Ovary (tissue), 9 donors: ENCODE data around the gene SUB1. TPM values are rescaled to one million over a fixed set of nuclear protein-coding genes. Genes with fewer than 3 reads are reported as not detected.

ENCODE experiments used
- DNase-seq, 5 donors: peaks; one replicate each; pipeline ENCODE4 v3.0.0-alpha.2; 2019 to 2020
- H3K27ac ChIP-seq, 2 donors: fragments of 200-600 bp; one replicate each; pipeline versions ENCODE4 v1.5.1 to v1.8.0; 2019 to 2022
- H3K27me3 ChIP-seq: fragments of 200-600 bp; one replicate; pipeline ENCODE4 v1.8.0; 2022
- H3K36me3 ChIP-seq: fragments of 200-600 bp; sonication (generic); one replicate; pipeline ENCODE4 v1.5.1; 2019
- H3K4me1 ChIP-seq: one replicate; pipeline ENCODE4 v1.8.1; 2013; ENCODE audit warnings: mild to moderate bottlenecking, moderate library complexity; ENCODE audit not compliant: insufficient read depth
- H3K4me3 ChIP-seq: fragments of 200-600 bp; sonication (generic); one replicate; pipeline ENCODE4 v1.5.1; 2017
- H3K9me3 ChIP-seq, 2 donors: fragments of 200-600 bp in 1 of 2; sonication (generic) in 1 of 2; one replicate each; pipeline versions ENCODE4 v1.5.1 to v1.8.1; 2013 to 2019; ENCODE audit warnings: mild to moderate bottlenecking in 1 of 2, moderate library complexity in 1 of 2
- EP300 ChIP-seq: sonication (generic); formaldehyde crosslinking; IDR thresholded peaks from one replicate; pipeline ENCODE4 v1.6.1; 2017; ENCODE audit warnings: antibody characterized with exemption
- POLR2A ChIP-seq: fragments of 450-650 bp; IDR thresholded peaks from one replicate; pipeline ENCODE4 v1.6.1; 2017; ENCODE audit warnings: antibody characterized with exemption, mild to moderate bottlenecking, moderate library complexity
- WGBS, 3 donors: extraction: QIAGEN DNeasy Blood & Tissue Kit in 1 of 3; methylation state at CpG; one replicate each; pipeline versions ENCODE4 v1.1.5 to v1.1.7; 2013 to 2017; 5-methylcytosine and 5-hydroxymethylcytosine counted together
- intact Hi-C, 4 donors: fragments of 100-400 bp; cut with DNase I; formaldehyde crosslinking; loops; one replicate each; pipeline versions ENCODE4 v1.11.0 to v1.15.1; 2022 to 2023
- polyA plus RNA-seq, 2 donors: library from polyadenylated mRNA; stranded (reverse); fragments of 200-250 nt in 1 of 2; fragments of 350-450 nt in 1 of 2; fragmentation: Illumina TruSeq in 1 of 2; extraction: RNeasy Lipid Tissue Mini Kit (QIAGEN cat#74804) in 1 of 2; gene quantifications; one replicate each; pipeline ENCODE4 v1.2.3, GENCODE V29; 2013 to 2014
- total RNA-seq, 7 donors: library from RNA; depleted of rRNA in 2 of 7; stranded (reverse); fragments of >200 nt in 2 of 7; fragmentation: NEBNext Ultra II Directional in 3 of 7; extraction: Animal tissue kit (Norgen Biotek cat#: 25700) in 3 of 7; gene quantifications; one replicate each; pipeline versions ENCODE4 v1.1.0 to v1.2.4, GENCODE V29; 2016 to 2023
- TF ChIP-seq, protein P1 (sequence below), 3 donors: fragments of 450-650 bp in 2 of 3; fragments of 200-600 bp in 1 of 3; IDR thresholded peaks; one replicate each; pipeline versions ENCODE4 v1.5.1 to v1.8.0; 2016 to 2022; ENCODE audit warnings: antibody characterized with exemption in 3 of 3, mild to moderate bottlenecking in 1 of 3
- donor health status: DM: no; HTN: no; CAD: no; lungs with moderate emphysema.
- donor health status: DM: no; HTN: no; CAD: no.
- donor health status: Bipolar disorder and iron deficiency.
- donor health status: DM: yes; HTN: yes; CAD: no.
- donor health status: DM: no; HTN: no; CAD: no.
- donor health status: DM: yes; HTN: yes; CAD: no.

SUB1 gene
- total and polyA plus RNA-seq, 9 donors, result 91.9 to 185 (median 124) TPM

GRCh38 chr5:32598260-32598937 is 13.0 kb downstream of the SUB1 start:
- no peaks in the 10 kb centered on the region for H3K9me3 ChIP-seq
- no peak for TF ChIP-seq EP300
- no peak for TF ChIP-seq POLR2A
- TF ChIP-seq, protein P1, sequence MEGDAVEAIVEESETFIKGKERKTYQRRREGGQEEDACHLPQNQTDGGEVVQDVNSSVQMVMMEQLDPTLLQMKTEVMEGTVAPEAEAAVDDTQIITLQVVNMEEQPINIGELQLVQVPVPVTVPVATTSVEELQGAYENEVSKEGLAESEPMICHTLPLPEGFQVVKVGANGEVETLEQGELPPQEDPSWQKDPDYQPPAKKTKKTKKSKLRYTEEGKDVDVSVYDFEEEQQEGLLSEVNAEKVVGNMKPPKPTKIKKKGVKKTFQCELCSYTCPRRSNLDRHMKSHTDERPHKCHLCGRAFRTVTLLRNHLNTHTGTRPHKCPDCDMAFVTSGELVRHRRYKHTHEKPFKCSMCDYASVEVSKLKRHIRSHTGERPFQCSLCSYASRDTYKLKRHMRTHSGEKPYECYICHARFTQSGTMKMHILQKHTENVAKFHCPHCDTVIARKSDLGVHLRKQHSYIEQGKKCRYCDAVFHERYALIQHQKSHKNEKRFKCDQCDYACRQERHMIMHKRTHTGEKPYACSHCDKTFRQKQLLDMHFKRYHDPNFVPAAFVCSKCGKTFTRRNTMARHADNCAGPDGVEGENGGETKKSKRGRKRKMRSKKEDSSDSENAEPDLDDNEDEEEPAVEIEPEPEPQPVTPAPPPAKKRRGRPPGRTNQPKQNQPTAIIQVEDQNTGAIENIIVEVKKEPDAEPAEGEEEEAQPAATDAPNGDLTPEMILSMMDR (IDR thresholded peaks at IDR 0.05), result no peak
- no peaks in the 10 kb centered on the region for H3K36me3 ChIP-seq
- no peaks in the 10 kb centered on the region for H3K27me3 ChIP-seq
- WGBS, 3 donors, result 78 to 86% (median 78%) methylated on average over 3 of the region's 3 CpGs
- H3K27ac ChIP-seq, result no peak overlapping the region
- no peak overlapping the region for H3K4me3 ChIP-seq
- no peak for DNase-seq
- intact Hi-C loops, result no loop called here
- H3K4me1 ChIP-seq, result peaks cover 1% of the 10 kb centered on the region

- H3K9me3 ChIP-seq, result no peaks in the 10 kb centered on the region
- no peak for DNase-seq
- H3K27ac ChIP-seq, result no peak overlapping the region
- no peaks in the 10 kb centered on the region for H3K36me3 ChIP-seq
- intact Hi-C loops, result no loop called here
- peaks cover 1% of the 10 kb centered on the region for H3K4me1 ChIP-seq
- H3K27me3 ChIP-seq, result no peaks in the 10 kb centered on the region
- no peak overlapping the region for H3K4me3 ChIP-seq
- WGBS, 3 donors, result 58 to 71% (median 62%) methylated on average over 3 of the region's 3 CpGs
- TF ChIP-seq POLR2A (no peak), EP300 (no peak)
- TF ChIP-seq, protein P1 (IDR thresholded peaks at IDR 0.05), result no peak
Observed at GRCh38 chr5:32598997-32599549, 13.7 kb downstream of the SUB1 start.

DNA sequence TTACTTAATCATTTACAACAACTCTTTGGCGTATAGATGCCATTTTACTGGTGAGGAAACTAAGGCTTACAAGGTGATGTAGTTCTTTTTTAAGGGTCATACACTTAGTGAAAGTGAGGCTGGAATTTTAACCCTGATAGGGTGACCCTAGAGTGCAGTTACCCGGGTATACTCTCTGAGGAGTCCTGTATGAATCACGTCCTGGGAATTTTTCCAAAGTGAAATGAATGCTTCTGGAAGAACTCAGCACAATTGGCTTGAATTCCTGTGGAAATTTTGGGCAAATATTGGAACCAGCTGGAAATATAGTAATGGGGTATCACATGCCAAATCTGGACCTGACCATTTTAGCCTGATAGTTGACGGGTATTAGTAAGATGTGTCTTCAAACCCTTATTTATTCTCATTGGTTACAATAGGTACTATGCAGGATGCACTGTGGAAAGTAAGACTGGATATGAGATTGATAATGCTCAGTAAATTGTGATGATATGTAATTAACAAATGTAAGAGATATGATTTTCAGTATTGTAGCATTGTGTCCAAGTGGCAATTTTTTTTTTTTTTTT is 14.8 kb downstream of the SUB1 start:
- Histone ChIP-seq H3K36me3 (no peaks in the 10 kb centered on the region), H3K27me3 (no peaks in the 10 kb centered on the region), H3K27ac (no peak overlapping the region), H3K9me3 (no peaks in the 10 kb centered on the region), H3K4me3 (no peak overlapping the region), H3K4me1 (peaks cover 1% of the 10 kb centered on the region)
- DNase-seq, result no peak
- intact Hi-C loops, result no loop called here
- WGBS, 3 donors, result 22 to 31% (median 24%) methylated on average over 4 of the region's 4 CpGs
- TF ChIP-seq, protein P1 (IDR thresholded peaks at IDR 0.05), result no peak
- no peak for TF ChIP-seq EP300
- no peak for TF ChIP-seq POLR2A

GRCh38 chr5:32601623-32602295 is 16.4 kb downstream of the SUB1 start:
- WGBS, 3 donors, result 79 to 92% (median 84%) methylated on average over 1 of the region's 1 CpG
- no peak overlapping the region for H3K27ac ChIP-seq

More at GRCh38 chr5:32601623-32602295, 16.4 kb downstream of the SUB1 start:
- Histone ChIP-seq H3K4me1 (peaks cover 1% of the 10 kb centered on the region), H3K9me3 (no peaks in the 10 kb centered on the region), H3K36me3 (no peaks in the 10 kb centered on the region), H3K4me3 (no peak overlapping the region), H3K27me3 (no peaks in the 10 kb centered on the region)
- DNase-seq, result no peak
- intact Hi-C loops, result no loop called here
- TF ChIP-seq, protein P1 (IDR thresholded peaks at IDR 0.05), result no peak
- TF ChIP-seq EP300, result no peak
- no peak for TF ChIP-seq POLR2A
